Testis (tissue), 3 donors: Measurements from ENCODE around the gene OR52I2. TPM values are rescaled to one million over a fixed set of nuclear protein-coding genes. Genes with fewer than 3 reads are reported as not detected.

Source experiments
- DNase-seq: peaks from one replicate; pipeline ENCODE4 v3.0.0-alpha.2; 2019
- H3K27ac ChIP-seq, 2 donors: fragments of 200-600 bp; sonication (generic); one replicate each; pipeline ENCODE4 v1.5.1; 2019
- H3K27me3 ChIP-seq: fragments of 200-600 bp; sonication (generic); one replicate; pipeline ENCODE4 v1.5.1; 2019
- H3K36me3 ChIP-seq: fragments of 200-600 bp; sonication (generic); one replicate; pipeline ENCODE4 v1.5.1; 2017; ENCODE audit warnings: low read depth; ENCODE audit errors: missing control alignments
- H3K4me1 ChIP-seq: fragments of 200-600 bp; sonication (generic); one replicate; pipeline ENCODE4 v1.5.1; 2019
- H3K4me3 ChIP-seq, 2 donors: fragments of 200-600 bp; sonication (generic); one replicate each; pipeline ENCODE4 v1.5.1; 2017 to 2019
- H3K9me3 ChIP-seq: fragments of 200-600 bp; sonication (generic); one replicate; pipeline ENCODE4 v1.5.1; 2017
- CTCF ChIP-seq, 3 experiments: fragments of 450-650 bp in 2 of 3; fragments of 200-600 bp in 1 of 3; sonication (generic) in 1 of 3; IDR thresholded peaks; one replicate each; pipeline ENCODE4 v1.5.1; 2016 to 2019; ENCODE audit warnings: antibody characterized with exemption in 3 of 3, mild to moderate bottlenecking in 2 of 3, moderate library complexity in 1 of 3
- POLR2A ChIP-seq: fragments of 450-650 bp; IDR thresholded peaks from one replicate; pipeline ENCODE4 v1.6.1; 2017; ENCODE audit warnings: antibody characterized with exemption, mild to moderate bottlenecking, moderate library complexity
- whole genome bisulfite sequencing, 2 donors: methylation state at CpG; one replicate each; pipeline ENCODE4 v1.1.5; 2018; 5-methylcytosine and 5-hydroxymethylcytosine counted together
- intact Hi-C: fragments of 100-400 bp; cut with DNase I; formaldehyde crosslinking; loops from one replicate; pipeline ENCODE4 v1.15.1; 2023; ENCODE audit warnings: low total_unique reads
- polyA plus RNA-seq: library from polyadenylated mRNA; stranded (reverse); fragments of 350-450 nt; fragmentation: Illumina TruSeq; extraction: RNeasy Lipid Tissue Mini Kit (QIAGEN cat#74804); gene quantifications from one replicate; pipeline ENCODE4 v1.2.3, GENCODE V29; 2014; ENCODE audit warnings: low read depth, low replicate concordance; ENCODE audit not compliant: insufficient read depth
- total RNA-seq, 2 donors: library from RNA; depleted of rRNA; stranded (reverse); fragments of >200 nt; gene quantifications; one replicate each; pipeline ENCODE4 v1.2.3, GENCODE V29; 2016

OR52I2 gene
- total and polyA plus RNA-seq, 3 donors from 2014 or later, result 0.31 TPM; not detected in 2

- WGBS, 2 donors, result 90 to 94% methylated on average over 7 of the region's 7 CpGs
- DNase-seq, result no peak
- intact Hi-C loops, result no loop called here
- no peaks in the 10 kb centered on the region for H3K9me3 ChIP-seq
- H3K27me3 ChIP-seq, result no peaks in the 10 kb centered on the region
- no peaks in the 10 kb centered on the region for H3K36me3 ChIP-seq
- TF ChIP-seq POLR2A (no peak), CTCF (IDR thresholded peaks at IDR 0.05) (no peak)
- peaks cover 3% of the 10 kb centered on the region for H3K4me1 ChIP-seq
- no peak overlapping the region for H3K4me3 ChIP-seq
- H3K27ac ChIP-seq, result no peak overlapping the region
These were observed 60.0 kb downstream of the OR52I2 start for GRCh38 chr11:4641501-4641900.

GRCh38 chr11:4642043-4642442 lies 60.5 kb downstream of the OR52I2 start:
- no peak overlapping the region for H3K4me3 ChIP-seq
- intact Hi-C loops, result no loop called here
- no peaks in the 10 kb centered on the region for H3K9me3 ChIP-seq
- H3K27me3 ChIP-seq, result no peaks in the 10 kb centered on the region
- no peaks in the 10 kb centered on the region for H3K36me3 ChIP-seq
- peaks cover 2% of the 10 kb centered on the region for H3K4me1 ChIP-seq
- 78 to 92% methylated on average over 7 of the region's 7 CpGs for WGBS, 2 donors
- no peak overlapping the region for H3K27ac ChIP-seq
- TF ChIP-seq CTCF (IDR thresholded peaks at IDR 0.05), result no peak
- TF ChIP-seq POLR2A, result no peak
- no peak for DNase-seq

Other genes with a start within 250 kb of the OR52I2 start
- not detected for gene OR52B4, start 213.4 kb upstream of the OR52I2 start, total RNA-seq
- not detected for gene OR52B4, start 213.4 kb upstream of the OR52I2 start, polyA plus RNA-seq
- gene TRIM21, start 188.0 kb upstream of the OR52I2 start, total RNA-seq, result 1 to 10 TPM; 4.6 to 8.9 TPM
- 11.0 TPM for gene TRIM21, start 188.0 kb upstream of the OR52I2 start, polyA plus RNA-seq
- gene OR52K2, start 132.4 kb upstream of the OR52I2 start, total RNA-seq, result not detected
- not detected for gene OR52K2, start 132.4 kb upstream of the OR52I2 start, polyA plus RNA-seq
- gene OR52K1, start 99.1 kb upstream of the OR52I2 start, total RNA-seq, result under 1 TPM; 0.43 to 0.47 TPM
- gene OR52K1, start 99.1 kb upstream of the OR52I2 start, polyA plus RNA-seq, result not detected
- not detected for gene OR52M1, start 36.6 kb upstream of the OR52I2 start, total RNA-seq
- gene OR52M1, start 36.6 kb upstream of the OR52I2 start, polyA plus RNA-seq, result not detected
- gene OR52I1, start 12.3 kb downstream of the OR52I2 start, total RNA-seq, result not detected
- not detected for gene OR52I1, start 12.3 kb downstream of the OR52I2 start, polyA plus RNA-seq
- 10 to 100 TPM; 20.5 to 20.8 TPM for gene TRIM68, start 26.5 kb downstream of the OR52I2 start, total RNA-seq
- 16.4 TPM for gene TRIM68, start 26.5 kb downstream of the OR52I2 start, polyA plus RNA-seq
- under 1 TPM in 1 of 2 donors, not detected in 1; 0.63 TPM for gene OR51D1, start 55.7 kb downstream of the OR52I2 start, total RNA-seq
- gene OR51D1, start 55.7 kb downstream of the OR52I2 start, polyA plus RNA-seq, result not detected
- under 1 TPM; 0.31 to 0.55 TPM for gene OR51E1, start 62.2 kb downstream of the OR52I2 start, total RNA-seq
- gene OR51E1, start 62.2 kb downstream of the OR52I2 start, polyA plus RNA-seq, result 0.59 TPM
- under 1 TPM in 1 of 2 donors, not detected in 1; 0.47 TPM for gene OR51E2, start 116.1 kb downstream of the OR52I2 start, total RNA-seq
- 0.17 TPM for gene OR51E2, start 116.1 kb downstream of the OR52I2 start, polyA plus RNA-seq
- under 1 TPM in 1 of 2 donors, not detected in 1; 0.55 TPM for gene MMP26, start 123.0 kb downstream of the OR52I2 start, total RNA-seq
- gene MMP26, start 123.0 kb downstream of the OR52I2 start, polyA plus RNA-seq, result 1.1 TPM
- gene OR51F1, start 188.2 kb downstream of the OR52I2 start, total RNA-seq, result not detected
- gene OR51F1, start 188.2 kb downstream of the OR52I2 start, polyA plus RNA-seq, result not detected
- gene OR52R1, start 222.6 kb downstream of the OR52I2 start, total RNA-seq, result not detected
- gene OR52R1, start 222.6 kb downstream of the OR52I2 start, polyA plus RNA-seq, result not detected
- gene OR51F2, start 239.6 kb downstream of the OR52I2 start, total RNA-seq, result not detected
- not detected for gene OR51F2, start 239.6 kb downstream of the OR52I2 start, polyA plus RNA-seq